IMR-90 (cell line): Measurements from ENCODE around the gene TRUB2. TPM values are rescaled to one million over a fixed set of nuclear protein-coding genes. Genes with fewer than 3 reads are reported as not detected.

Experiments used
- ATAC-seq: fragments of 200-7000 bp; cut with Tn5 transposase; 2 replicates; pipeline ENCODE4 v1.9.1; 2020; ENCODE audit warnings: low read depth, mild to moderate bottlenecking, moderate library complexity
- BruUV-seq: library from RNA; stranded (reverse); fragments of 400-500 nt; replicated peaks from 2 replicates; lab custom pipeline; 2021; lab: Mats Ljungman, UMichigan
- CTCF ChIA-PET: fragments of 300-600 bp; formaldehyde crosslinking; extraction: SDS; loops from one replicate; lab custom pipeline; 2021; ENCODE audit warnings: antibody characterized with exemption; lab: Yijun Ruan, JAX
- POLR2A ChIA-PET: fragments of 300-600 bp; sonication (Branson Sonifier 250); formaldehyde crosslinking; loops from one replicate; lab custom pipeline; 2022; ENCODE audit warnings: antibody characterized with exemption; ENCODE audit not compliant: unreplicated experiment; lab: Charles Lee
- DNase-seq: peaks from one replicate; pipeline ENCODE4 v3.0.0; 2013
- H2AFZ ChIP-seq: replicated peaks from 2 replicates; pipeline ENCODE3; 2013; ENCODE audit warnings: low read length, mild to moderate bottlenecking; ENCODE audit not compliant: poor library complexity
- H2AK5ac ChIP-seq: 2 replicates; pipeline ENCODE4 v1.6.1; 2013; ENCODE audit warnings: low read depth, low read length, inconsistent platforms
- H2AK9ac ChIP-seq: replicated peaks from 2 replicates; pipeline ENCODE3; 2013; ENCODE audit warnings: mild to moderate bottlenecking, low read depth, low read length, moderate library complexity; ENCODE audit not compliant: poor library complexity
- H2BK120ac ChIP-seq: 2 replicates; pipeline ENCODE4 v1.6.1; 2013; ENCODE audit warnings: low read depth, low read length, inconsistent platforms
- H2BK15ac ChIP-seq: 3 replicates; pipeline ENCODE4 v1.6.1; 2013; ENCODE audit warnings: low read depth, low read length, inconsistent platforms
- H2BK20ac ChIP-seq: 2 replicates; pipeline ENCODE4 v1.6.1; 2013; ENCODE audit warnings: low read depth, mild to moderate bottlenecking, inconsistent platforms, low read length, moderate library complexity
- H2BK5ac ChIP-seq: 2 replicates; pipeline ENCODE4 v1.6.1; 2013; ENCODE audit warnings: mild to moderate bottlenecking, low read depth, low read length, inconsistent platforms; ENCODE audit not compliant: poor library complexity, severe bottlenecking
- H3K14ac ChIP-seq: replicated peaks from 2 replicates; pipeline ENCODE4 v1.6.1; 2013; ENCODE audit warnings: low read depth, low read length, inconsistent platforms
- H3K18ac ChIP-seq: 2 replicates; pipeline ENCODE4 v1.6.1; 2013; ENCODE audit warnings: low read depth, low read length, control low read depth
- H3K23ac ChIP-seq: 2 replicates; pipeline ENCODE4 v1.6.1; 2013; ENCODE audit warnings: low read depth, low read length, inconsistent platforms
- H3K27ac ChIP-seq: 2 replicates; pipeline ENCODE4 v1.5.1; 2013; ENCODE audit warnings: mild to moderate bottlenecking, control low read depth, low read length; ENCODE audit not compliant: insufficient read depth
- H3K27me3 ChIP-seq: 2 replicates; pipeline ENCODE4 v1.6.1; 2013; ENCODE audit warnings: low read length; ENCODE audit not compliant: control insufficient read depth, insufficient read depth
- H3K36me3 ChIP-seq: 2 replicates; pipeline ENCODE4 v1.6.1; 2013; ENCODE audit warnings: low read length, mixed read lengths; ENCODE audit not compliant: control insufficient read depth, insufficient read depth
- H3K4ac ChIP-seq: 2 replicates; pipeline ENCODE4 v1.6.1; 2013; ENCODE audit warnings: low read depth, low read length, inconsistent platforms
- H3K4me1 ChIP-seq: 2 replicates; pipeline ENCODE4 v1.6.1; 2013; ENCODE audit warnings: low read length, mixed read lengths; ENCODE audit not compliant: control insufficient read depth, insufficient read depth
- H3K4me2 ChIP-seq: 2 replicates; pipeline ENCODE4 v1.6.1; 2013; ENCODE audit warnings: low read depth, mild to moderate bottlenecking, control low read depth, low read length, moderate library complexity
- H3K4me3 ChIP-seq: 2 replicates; pipeline ENCODE4 v1.5.1; 2013; ENCODE audit warnings: low read depth, mild to moderate bottlenecking, control low read depth, low read length, moderate library complexity; ENCODE audit not compliant: insufficient read depth
- H3K56ac ChIP-seq: 2 replicates; pipeline ENCODE4 v1.6.1; 2013; ENCODE audit warnings: low read length, inconsistent platforms; ENCODE audit not compliant: insufficient read depth; ENCODE audit errors: extremely low read depth
- H3K79me1 ChIP-seq, 2 experiments: 2 replicates each; pipeline ENCODE4 v1.6.1; 2013; ENCODE audit warnings: low read length in 2 of 2, inconsistent platforms in 1 of 2, low read depth in 1 of 2
- H3K9ac ChIP-seq: 2 replicates; pipeline ENCODE4 v1.6.1; 2013; ENCODE audit warnings: low read depth, low read length, control low read depth
- H3K9me1 ChIP-seq: 2 replicates; pipeline ENCODE4 v1.6.1; 2013; ENCODE audit warnings: low read length, inconsistent platforms; ENCODE audit not compliant: insufficient read depth
- H3K9me3 ChIP-seq: 2 replicates; pipeline ENCODE4 v1.6.1; 2013; ENCODE audit warnings: low read length; ENCODE audit not compliant: control insufficient read depth, insufficient read depth
- H4K20me1 ChIP-seq: 2 replicates; pipeline ENCODE4 v1.6.1; 2013; ENCODE audit warnings: low read length, inconsistent platforms; ENCODE audit not compliant: insufficient read depth
- H4K5ac ChIP-seq: 2 replicates; pipeline ENCODE4 v1.6.1; 2013; ENCODE audit warnings: mild to moderate bottlenecking, low read depth, low read length, control low read depth
- H4K8ac ChIP-seq, 2 experiments: 2 replicates each; pipeline ENCODE4 v1.6.1; 2013; ENCODE audit warnings: low read depth in 2 of 2, low read length in 2 of 2, control low read depth in 1 of 2, inconsistent platforms in 1 of 2
- H4K91ac ChIP-seq: 2 replicates; pipeline ENCODE4 v1.6.1; 2013; ENCODE audit warnings: low read depth, low read length, inconsistent platforms; ENCODE audit not compliant: insufficient read depth
- BHLHE40 ChIP-seq: fragments of 150-350 bp; IDR thresholded peaks from 2 replicates; pipeline ENCODE4 v1.6.1; 2016; ENCODE audit warnings: mild to moderate bottlenecking, low read depth, low read length
- CEBPB ChIP-seq: IDR thresholded peaks from 2 replicates; pipeline ENCODE4 v1.6.1; 2012; ENCODE audit warnings: low read depth, low read length, improper control_type of control experiment
- CHD1 ChIP-seq: IDR thresholded peaks from 2 replicates; pipeline ENCODE4 v1.6.1; 2012; ENCODE audit warnings: low read depth, low read length, improper control_type of control experiment
- ELK1 ChIP-seq: fragments of 150-350 bp; IDR thresholded peaks from 2 replicates; pipeline ENCODE4 v1.6.1; 2016; ENCODE audit warnings: low read depth, mild to moderate bottlenecking, low read length, moderate library complexity, borderline replicate concordance
- FOS ChIP-seq: fragments of 150-350 bp; IDR thresholded peaks from 2 replicates; pipeline ENCODE4 v1.6.1; 2016; ENCODE audit warnings: low read depth, low read length
- MAFK ChIP-seq: IDR thresholded peaks from 2 replicates; pipeline ENCODE4 v1.6.1; 2012; ENCODE audit warnings: low read depth, low read length, improper control_type of control experiment
- MXI1 ChIP-seq: IDR thresholded peaks from 2 replicates; pipeline ENCODE4 v1.6.1; 2012; ENCODE audit warnings: low read depth, mild to moderate bottlenecking, low read length, moderate library complexity, borderline replicate concordance
- NFE2L2 ChIP-seq: fragments of 150-350 bp; IDR thresholded peaks from 2 replicates; pipeline ENCODE4 v1.6.1; 2016; ENCODE audit warnings: low read depth, mild to moderate bottlenecking, low read length
- POLR2A ChIP-seq: IDR thresholded peaks from 2 replicates; pipeline ENCODE4 v1.6.1; 2012; ENCODE audit warnings: mild to moderate bottlenecking, low read depth, low read length
- RCOR1 ChIP-seq: IDR thresholded peaks from 2 replicates; pipeline ENCODE4 v1.6.1; 2012; ENCODE audit warnings: mild to moderate bottlenecking, low read length, improper control_type of control experiment; ENCODE audit not compliant: insufficient replicate concordance
- RFX5 ChIP-seq: IDR thresholded peaks from 2 replicates; pipeline ENCODE4 v1.8.0; 2012; ENCODE audit warnings: low read depth, mild to moderate bottlenecking, low read length, moderate library complexity
- SMC3 ChIP-seq: fragments of 150-350 bp; IDR thresholded peaks from 2 replicates; pipeline ENCODE4 v1.6.1; 2016; ENCODE audit warnings: low read depth, mild to moderate bottlenecking, antibody characterized with exemption, low read length, moderate library complexity
- WGBS, 2 experiments: methylation state at CpG; one replicate each; pipeline versions ENCODE4 v1.1.5 to v1.1.7; 2013; ENCODE audit warnings: missing lambda C conversion rate in 2 of 2; ENCODE audit not compliant: insufficient read length in 1 of 2; ENCODE audit errors: extremely low coverage in 2 of 2; 5-methylcytosine and 5-hydroxymethylcytosine counted together
- dilution Hi-C: fragments of 300-500 bp; cut with HindIII; formaldehyde crosslinking; loops from one replicate; pipeline ENCODE4 v1.14.3; 2018; ENCODE audit warnings: low sequenced_read_pairs; ENCODE audit not compliant: unreplicated experiment
- in situ Hi-C: fragments of 300-500 bp; cut with MboI; formaldehyde crosslinking; loops from 3 replicates; pipeline ENCODE4 v1.14.3; 2019; ENCODE audit warnings: low sequenced_read_pairs, inconsistent platforms, mixed read lengths
- intact Hi-C: fragments of 100-400 bp; cut with micrococcal nuclease; formaldehyde crosslinking; loops from 2 replicates; pipeline ENCODE4 v1.10.0; 2022
- polyA plus RNA-seq, 3 experiments: library from polyadenylated mRNA; depleted of rRNA; stranded (reverse); fragments of >200 nt; gene quantifications; 2 replicates each; pipeline ENCODE4 v1.2.3, GENCODE V29; 2012; ENCODE audit warnings: low replicate concordance in 1 of 3
- total RNA-seq: library from RNA; depleted of rRNA; stranded (reverse); fragments of >200 nt; gene quantifications from 2 replicates; pipeline ENCODE4 v1.2.3, GENCODE V29; 2012
- TF ChIP-seq, protein P1 (sequence below): conservative IDR thresholded peaks from 2 replicates; pipeline ENCODE4 v1.5.1; 2012; ENCODE audit warnings: mild to moderate bottlenecking, low read depth, low read length, improper control_type of control experiment

Gene TRUB2
- total and polyA plus RNA-seq, 2 of the 4 experiments (the other 2 are of a cell fraction), result 18.0 to 21.3 TPM

- Histone ChIP-seq H2BK120ac (no peak overlapping the region), H4K8ac (no peak overlapping the region), H2BK5ac (no peak overlapping the region), H3K23ac (no peak overlapping the region), H3K18ac (no peak overlapping the region), H3K27ac (no peak overlapping the region), H3K4me1 (no peaks in the 10 kb centered on the region), H4K5ac (no peak overlapping the region), H2AK5ac (no peak overlapping the region), H3K79me1 (peaks cover 23 to 60% of the 10 kb centered on the region in 2 experiments; a peak in 3 of 4 replicates), H2BK15ac (no peak overlapping the region), H3K27me3 (no peaks in the 10 kb centered on the region), H3K4me2 (no peak overlapping the region), H4K20me1 (peaks cover 21% of the 10 kb centered on the region), H3K9me3 (no peaks in the 10 kb centered on the region), H3K14ac (no peak overlapping the region), H2AFZ (no peak overlapping the region), H2BK20ac (no peak overlapping the region), H3K9ac (no peak overlapping the region), H3K56ac (no peak overlapping the region), H3K9me1 (peaks cover 12% of the 10 kb centered on the region), H4K91ac (no peak overlapping the region), H3K36me3 (peaks cover 77% of the 10 kb centered on the region), H3K4ac (no peak overlapping the region), H3K4me3 (no peak overlapping the region), H2AK9ac (no peak overlapping the region)
- dilution Hi-C loops (no loop called here), intact Hi-C loops (no loop called here), in situ Hi-C loops (no loop called here)
- POLR2A ChIA-PET, result no interaction called here
- DNase-seq, result no peak
- no peak for ATAC-seq
- 96% methylated on average over 7 of the region's 10 CpGs; no CpG with 5 or more reads in 1 of the 2 experiments for WGBS, 2 experiments
- CTCF ChIA-PET, result interaction anchor here (1.0 kb wide), 1 partner anchor 11 kb away, joined by 3 read pairs; no protein-coding TSS in a partner anchor
- BruUV-seq, result no TSS peak
- TF ChIP-seq, protein P1, sequence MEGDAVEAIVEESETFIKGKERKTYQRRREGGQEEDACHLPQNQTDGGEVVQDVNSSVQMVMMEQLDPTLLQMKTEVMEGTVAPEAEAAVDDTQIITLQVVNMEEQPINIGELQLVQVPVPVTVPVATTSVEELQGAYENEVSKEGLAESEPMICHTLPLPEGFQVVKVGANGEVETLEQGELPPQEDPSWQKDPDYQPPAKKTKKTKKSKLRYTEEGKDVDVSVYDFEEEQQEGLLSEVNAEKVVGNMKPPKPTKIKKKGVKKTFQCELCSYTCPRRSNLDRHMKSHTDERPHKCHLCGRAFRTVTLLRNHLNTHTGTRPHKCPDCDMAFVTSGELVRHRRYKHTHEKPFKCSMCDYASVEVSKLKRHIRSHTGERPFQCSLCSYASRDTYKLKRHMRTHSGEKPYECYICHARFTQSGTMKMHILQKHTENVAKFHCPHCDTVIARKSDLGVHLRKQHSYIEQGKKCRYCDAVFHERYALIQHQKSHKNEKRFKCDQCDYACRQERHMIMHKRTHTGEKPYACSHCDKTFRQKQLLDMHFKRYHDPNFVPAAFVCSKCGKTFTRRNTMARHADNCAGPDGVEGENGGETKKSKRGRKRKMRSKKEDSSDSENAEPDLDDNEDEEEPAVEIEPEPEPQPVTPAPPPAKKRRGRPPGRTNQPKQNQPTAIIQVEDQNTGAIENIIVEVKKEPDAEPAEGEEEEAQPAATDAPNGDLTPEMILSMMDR, result no peak
- TF ChIP-seq NFE2L2 (no peak), RFX5 (no peak), CHD1 (no peak), POLR2A (no peak), MAFK (no peak), FOS (no peak), CEBPB (no peak), ELK1 (no peak), SMC3 (no peak), BHLHE40 (no peak), RCOR1 (no peak), MXI1 (no peak)
Observed at GRCh38 chr9:128265348-128265847, 56.8 kb downstream of the TRUB2 start.
